22Rv1 (cell line): ENCODE data around the gene FLACC1.

ENCODE experiments used
- CTCF ChIP-seq: fragments of 450-650 bp; IDR thresholded peaks from 2 replicates; pipeline ENCODE4 v1.5.1; 2017; ENCODE audit warnings: mild to moderate bottlenecking
- ZFX ChIP-seq: fragments of 450-650 bp; IDR thresholded peaks from 2 replicates; pipeline ENCODE4 v1.6.1; 2017; ENCODE audit warnings: antibody characterized with exemption, borderline replicate concordance

- TF ChIP-seq CTCF (no peak), ZFX (no peak)
Observed at GRCh38 chr2:201307876-201308275, 49.3 kb downstream of the FLACC1 start.
